ENCODE data around the gene NCLN.
"Not testable (repeated sequence)": the region's sequence is repeated elsewhere in the genome, so short reads cannot be mapped to it uniquely, and the experiment has no call there.

The NCLN gene

GRCh38 chr19:3225169-3225485 is 39.4 kb downstream of the NCLN start:
- no peak for DNase-seq (ENCODE audit: low read depth in 2 of 2)

GRCh38 chr19:3225677-3226093 is 40.0 kb downstream of the NCLN start:
- no peak for DNase-seq (ENCODE audit: low read depth in 2 of 2)

- DNase-seq (ENCODE audit: low read depth in 2 of 2): no peak
Observed at GRCh38 chr19:3227054-3227626, 41.4 kb downstream of the NCLN start.

- no peak for DNase-seq (ENCODE audit: low read depth in 2 of 2)
Observed at GRCh38 chr19:3229346-3229743, 43.6 kb downstream of the NCLN start.

GRCh38 chr19:3229888-3230496 is 44.3 kb downstream of the NCLN start:
- no peak for DNase-seq (ENCODE audit: low read depth in 2 of 2)

- no peak for DNase-seq (ENCODE audit: low read depth in 2 of 2)
Observed at GRCh38 chr19:3231288-3231687, 45.6 kb downstream of the NCLN start.

- no peak for DNase-seq (ENCODE audit: low read depth in 2 of 2)
Observed at GRCh38 chr19:3233116-3233515, 47.4 kb downstream of the NCLN start.

GRCh38 chr19:3233831-3234230 is 48.1 kb downstream of the NCLN start:
- no peak for DNase-seq (ENCODE audit: low read depth in 2 of 2)

GRCh38 chr19:3234800-3235199 is 49.1 kb downstream of the NCLN start:
- DNase-seq (ENCODE audit: low read depth in 2 of 2): no peak

GRCh38 chr19:3235604-3236003 is 49.9 kb downstream of the NCLN start:
- not testable (repeated sequence) for DNase-seq (ENCODE audit: low read depth in 2 of 2)

- no peak for DNase-seq (ENCODE audit: low read depth in 2 of 2)
Observed at GRCh38 chr19:3236272-3236671, 50.5 kb downstream of the NCLN start.

- no peak for DNase-seq (ENCODE audit: low read depth in 2 of 2)
Observed at GRCh38 chr19:3238066-3238561, 52.4 kb downstream of the NCLN start.

- DNase-seq (ENCODE audit: low read depth in 2 of 2): no peak
Observed at GRCh38 chr19:3239367-3239766, 53.6 kb downstream of the NCLN start.

- DNase-seq (ENCODE audit: low read depth in 2 of 2): peak in 1 of 2 donors; percentile 15
Observed at GRCh38 chr19:3243819-3244700, 58.3 kb downstream of the NCLN start.

- DNase-seq (ENCODE audit: low read depth in 2 of 2): no peak
Observed at GRCh38 chr19:3245050-3245449, 59.3 kb downstream of the NCLN start.

- DNase-seq (ENCODE audit: low read depth in 2 of 2): no peak
Observed at GRCh38 chr19:3248728-3249326, 63.1 kb downstream of the NCLN start.

GRCh38 chr19:3249408-3249807 is 63.7 kb downstream of the NCLN start:
- no peak for DNase-seq (ENCODE audit: low read depth in 2 of 2)

GRCh38 chr19:3250675-3251074 is 64.9 kb downstream of the NCLN start:
- DNase-seq (ENCODE audit: low read depth in 2 of 2): peak in 1 of 2 donors; percentile 24

- no peak for DNase-seq (ENCODE audit: low read depth in 2 of 2)
Observed at GRCh38 chr19:3251229-3251628, 65.5 kb downstream of the NCLN start.

- DNase-seq (ENCODE audit: low read depth in 2 of 2): no peak
Observed at GRCh38 chr19:3252650-3253049, 66.9 kb downstream of the NCLN start.

GRCh38 chr19:3253270-3253669 is 67.5 kb downstream of the NCLN start:
- DNase-seq (ENCODE audit: low read depth in 2 of 2): no peak

GRCh38 chr19:3254520-3254919 is 68.8 kb downstream of the NCLN start:
- no peak for DNase-seq (ENCODE audit: low read depth in 2 of 2)

All from stimulated activated CD4-positive, alpha-beta T cell treated with anti-CD3 and anti-CD28 coated beads, Interleukin-1b, Interleukin-23, amount 100 ng/mL, for 1 hour (primary cell).